ENCODE measurements around the gene SGPP2.

Gene SGPP2

GRCh38 chr2:222521099-222521498, 96.8 kb downstream of the SGPP2 start:
- Histone ChIP-seq H3K27me3 (ENCODE audit: control insufficient read depth in 1 of 2, insufficient read depth in 2 of 2, low read length in 2 of 2) (no peaks in the 10 kb centered on the region), H3K9ac (ENCODE audit: low read depth in 1 of 2, low read length in 2 of 2) (no peak overlapping the region), H3K36me3 (ENCODE audit: control insufficient read depth in 1 of 2, insufficient read depth in 2 of 2, low read length in 2 of 2) (peaks cover 0 to 10% of the 10 kb centered on the region in 2 donors), H3K27ac (ENCODE audit: low read depth, low read length) (no peak overlapping the region), H3K4me1 (ENCODE audit: control insufficient read depth in 1 of 2, insufficient read depth in 2 of 2, low read length in 2 of 2) (peaks cover 9 to 18% of the 10 kb centered on the region in 2 donors), H3K9me3 (ENCODE audit: control insufficient read depth in 1 of 2, low read length in 2 of 2) (no peaks in the 10 kb centered on the region), H3K4me3 (ENCODE audit: low read depth in 1 of 2, low read length in 2 of 2) (no peak overlapping the region)

GRCh38 chr2:222522082-222522481, 97.7 kb downstream of the SGPP2 start:
- Histone ChIP-seq H3K27ac (ENCODE audit: low read depth, low read length) (no peak overlapping the region), H3K9me3 (ENCODE audit: control insufficient read depth in 1 of 2, low read length in 2 of 2) (no peaks in the 10 kb centered on the region), H3K9ac (ENCODE audit: low read depth in 1 of 2, low read length in 2 of 2) (no peak overlapping the region), H3K4me1 (ENCODE audit: control insufficient read depth in 1 of 2, insufficient read depth in 2 of 2, low read length in 2 of 2) (peaks cover 9 to 18% of the 10 kb centered on the region in 2 donors), H3K27me3 (ENCODE audit: control insufficient read depth in 1 of 2, insufficient read depth in 2 of 2, low read length in 2 of 2) (no peaks in the 10 kb centered on the region), H3K36me3 (ENCODE audit: control insufficient read depth in 1 of 2, insufficient read depth in 2 of 2, low read length in 2 of 2) (peaks cover 0 to 19% of the 10 kb centered on the region in 2 donors), H3K4me3 (ENCODE audit: low read depth in 1 of 2, low read length in 2 of 2) (no peak overlapping the region)

- Histone ChIP-seq H3K4me1 (ENCODE audit: control insufficient read depth in 1 of 2, insufficient read depth in 2 of 2, low read length in 2 of 2) (peaks cover 4 to 5% of the 10 kb centered on the region in 2 donors), H3K36me3 (ENCODE audit: control insufficient read depth in 1 of 2, insufficient read depth in 2 of 2, low read length in 2 of 2) (peaks cover 0 to 19% of the 10 kb centered on the region in 2 donors), H3K9me3 (ENCODE audit: control insufficient read depth in 1 of 2, low read length in 2 of 2) (no peaks in the 10 kb centered on the region), H3K9ac (ENCODE audit: low read depth in 1 of 2, low read length in 2 of 2) (no peak overlapping the region), H3K27me3 (ENCODE audit: control insufficient read depth in 1 of 2, insufficient read depth in 2 of 2, low read length in 2 of 2) (no peaks in the 10 kb centered on the region), H3K27ac (ENCODE audit: low read depth, low read length) (no peak overlapping the region), H3K4me3 (ENCODE audit: low read depth in 1 of 2, low read length in 2 of 2) (no peak overlapping the region)
Observed at GRCh38 chr2:222523783-222524544, 99.6 kb downstream of the SGPP2 start.

- Histone ChIP-seq H3K4me1 (ENCODE audit: control insufficient read depth in 1 of 2, insufficient read depth in 2 of 2, low read length in 2 of 2) (no peaks in the 10 kb centered on the region), H3K27me3 (ENCODE audit: control insufficient read depth in 1 of 2, insufficient read depth in 2 of 2, low read length in 2 of 2) (no peaks in the 10 kb centered on the region), H3K36me3 (ENCODE audit: control insufficient read depth in 1 of 2, insufficient read depth in 2 of 2, low read length in 2 of 2) (peaks cover 0 to 19% of the 10 kb centered on the region in 2 donors), H3K27ac (ENCODE audit: low read depth, low read length) (no peak overlapping the region), H3K4me3 (ENCODE audit: low read depth in 1 of 2, low read length in 2 of 2) (no peak overlapping the region), H3K9ac (ENCODE audit: low read depth in 1 of 2, low read length in 2 of 2) (no peak overlapping the region), H3K9me3 (ENCODE audit: control insufficient read depth in 1 of 2, low read length in 2 of 2) (no peaks in the 10 kb centered on the region)
Observed at GRCh38 chr2:222525811-222526210, 101.5 kb downstream of the SGPP2 start.

- no peaks in the 10 kb centered on the region for H3K9me3 ChIP-seq (ENCODE audit: control insufficient read depth in 1 of 2, low read length in 2 of 2)
- peaks cover 0 to 19% of the 10 kb centered on the region in 2 donors for H3K36me3 ChIP-seq (ENCODE audit: control insufficient read depth in 1 of 2, insufficient read depth in 2 of 2, low read length in 2 of 2)
- no peak overlapping the region for H3K27ac ChIP-seq (ENCODE audit: low read depth, low read length)
- no peak overlapping the region for H3K4me3 ChIP-seq (ENCODE audit: low read depth in 1 of 2, low read length in 2 of 2)
- H3K9ac ChIP-seq (ENCODE audit: low read depth in 1 of 2, low read length in 2 of 2): no peak overlapping the region
- no peaks in the 10 kb centered on the region for H3K27me3 ChIP-seq (ENCODE audit: control insufficient read depth in 1 of 2, insufficient read depth in 2 of 2, low read length in 2 of 2)
- no peaks in the 10 kb centered on the region for H3K4me1 ChIP-seq (ENCODE audit: control insufficient read depth in 1 of 2, insufficient read depth in 2 of 2, low read length in 2 of 2)
Observed at GRCh38 chr2:222526480-222527277, 102.3 kb downstream of the SGPP2 start.

GRCh38 chr2:222532315-222532714, 108.0 kb downstream of the SGPP2 start:
- H3K27me3 ChIP-seq (ENCODE audit: control insufficient read depth in 1 of 2, insufficient read depth in 2 of 2, low read length in 2 of 2): no peaks in the 10 kb centered on the region
- no peaks in the 10 kb centered on the region for H3K9me3 ChIP-seq (ENCODE audit: control insufficient read depth in 1 of 2, low read length in 2 of 2)
- no peak overlapping the region for H3K4me3 ChIP-seq (ENCODE audit: low read depth in 1 of 2, low read length in 2 of 2)
- H3K27ac ChIP-seq (ENCODE audit: low read depth, low read length): no peak overlapping the region
- H3K36me3 ChIP-seq (ENCODE audit: control insufficient read depth in 1 of 2, insufficient read depth in 2 of 2, low read length in 2 of 2): peaks cover 0 to 8% of the 10 kb centered on the region in 2 donors
- H3K4me1 ChIP-seq (ENCODE audit: control insufficient read depth in 1 of 2, insufficient read depth in 2 of 2, low read length in 2 of 2): no peaks in the 10 kb centered on the region
- H3K9ac ChIP-seq (ENCODE audit: low read depth in 1 of 2, low read length in 2 of 2): no peak overlapping the region

GRCh38 chr2:222535477-222535876, 111.1 kb downstream of the SGPP2 start:
- Histone ChIP-seq H3K9ac (ENCODE audit: low read depth in 1 of 2, low read length in 2 of 2) (no peak overlapping the region), H3K36me3 (ENCODE audit: control insufficient read depth in 1 of 2, insufficient read depth in 2 of 2, low read length in 2 of 2) (peaks cover 0 to 8% of the 10 kb centered on the region in 2 donors), H3K4me3 (ENCODE audit: low read depth in 1 of 2, low read length in 2 of 2) (no peak overlapping the region), H3K27me3 (ENCODE audit: control insufficient read depth in 1 of 2, insufficient read depth in 2 of 2, low read length in 2 of 2) (no peaks in the 10 kb centered on the region), H3K4me1 (ENCODE audit: control insufficient read depth in 1 of 2, insufficient read depth in 2 of 2, low read length in 2 of 2) (no peaks in the 10 kb centered on the region), H3K9me3 (ENCODE audit: control insufficient read depth in 1 of 2, low read length in 2 of 2) (no peaks in the 10 kb centered on the region), H3K27ac (ENCODE audit: low read depth, low read length) (no peak overlapping the region)

- Histone ChIP-seq H3K4me3 (ENCODE audit: low read depth in 1 of 2, low read length in 2 of 2) (no peak overlapping the region), H3K36me3 (ENCODE audit: control insufficient read depth in 1 of 2, insufficient read depth in 2 of 2, low read length in 2 of 2) (peaks cover 0 to 4% of the 10 kb centered on the region in 2 donors), H3K27me3 (ENCODE audit: control insufficient read depth in 1 of 2, insufficient read depth in 2 of 2, low read length in 2 of 2) (no peaks in the 10 kb centered on the region), H3K4me1 (ENCODE audit: control insufficient read depth in 1 of 2, insufficient read depth in 2 of 2, low read length in 2 of 2) (no peaks in the 10 kb centered on the region), H3K9ac (ENCODE audit: low read depth in 1 of 2, low read length in 2 of 2) (no peak overlapping the region), H3K27ac (ENCODE audit: low read depth, low read length) (no peak overlapping the region), H3K9me3 (ENCODE audit: control insufficient read depth in 1 of 2, low read length in 2 of 2) (no peaks in the 10 kb centered on the region)
Observed at GRCh38 chr2:222538535-222538934, 114.2 kb downstream of the SGPP2 start.

GRCh38 chr2:222544661-222545060, 120.3 kb downstream of the SGPP2 start:
- Histone ChIP-seq H3K4me1 (ENCODE audit: control insufficient read depth in 1 of 2, insufficient read depth in 2 of 2, low read length in 2 of 2) (peaks cover 4 to 30% of the 10 kb centered on the region in 2 donors), H3K9me3 (ENCODE audit: control insufficient read depth in 1 of 2, low read length in 2 of 2) (no peaks in the 10 kb centered on the region), H3K27me3 (ENCODE audit: control insufficient read depth in 1 of 2, insufficient read depth in 2 of 2, low read length in 2 of 2) (no peaks in the 10 kb centered on the region), H3K4me3 (ENCODE audit: low read depth in 1 of 2, low read length in 2 of 2) (no peak overlapping the region), H3K27ac (ENCODE audit: low read depth, low read length) (no peak overlapping the region), H3K9ac (ENCODE audit: low read depth in 1 of 2, low read length in 2 of 2) (no peak overlapping the region), H3K36me3 (ENCODE audit: control insufficient read depth in 1 of 2, insufficient read depth in 2 of 2, low read length in 2 of 2) (no peaks in the 10 kb centered on the region)

All from duodenal mucosa (tissue), 2 donors.